GM18520 (cell line): ENCODE results near the gene TRMU.
"Not testable (repeated sequence)": the region's sequence is repeated elsewhere in the genome, so short reads cannot be mapped to it uniquely, and the experiment has no call there.

Experiments
- ATAC-seq: cut with Tn5 transposase; IDR thresholded peaks from one replicate; pipeline ENCODE4 v1.9.1; 2021; ENCODE audit not compliant: unreplicated experiment

The TRMU gene

DNA sequence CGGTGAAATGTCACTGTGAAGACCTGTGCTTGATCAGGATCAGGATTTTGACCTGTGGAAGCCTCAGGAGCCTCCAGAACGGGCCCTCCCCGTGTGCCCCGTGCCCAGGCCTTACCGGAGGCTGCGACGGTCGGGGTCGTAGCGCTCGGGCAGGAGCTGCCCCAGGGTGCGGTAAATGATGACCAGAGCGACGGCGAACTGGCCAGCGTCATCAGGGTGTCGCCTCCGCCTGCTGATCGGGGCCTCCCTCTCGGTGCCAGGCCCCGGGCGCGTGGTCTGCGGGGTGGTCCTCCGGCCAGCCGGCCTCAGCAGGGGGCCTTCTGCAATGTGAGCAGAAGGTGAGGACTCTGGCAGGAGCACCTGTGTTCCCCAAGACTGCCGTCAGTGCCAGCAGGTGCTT is 46.2 kb downstream of the TRMU start:
- ATAC-seq = no peak

- ATAC-seq = no peak
These were observed 47.0 kb downstream of the TRMU start for GRCh38 chr22:46382524-46382923.

- no peak for ATAC-seq
These were observed 50.8 kb downstream of the TRMU start for GRCh38 chr22:46386312-46386711.

- ATAC-seq = no peak
These were observed 52.2 kb downstream of the TRMU start for GRCh38 chr22:46387748-46388147.

DNA sequence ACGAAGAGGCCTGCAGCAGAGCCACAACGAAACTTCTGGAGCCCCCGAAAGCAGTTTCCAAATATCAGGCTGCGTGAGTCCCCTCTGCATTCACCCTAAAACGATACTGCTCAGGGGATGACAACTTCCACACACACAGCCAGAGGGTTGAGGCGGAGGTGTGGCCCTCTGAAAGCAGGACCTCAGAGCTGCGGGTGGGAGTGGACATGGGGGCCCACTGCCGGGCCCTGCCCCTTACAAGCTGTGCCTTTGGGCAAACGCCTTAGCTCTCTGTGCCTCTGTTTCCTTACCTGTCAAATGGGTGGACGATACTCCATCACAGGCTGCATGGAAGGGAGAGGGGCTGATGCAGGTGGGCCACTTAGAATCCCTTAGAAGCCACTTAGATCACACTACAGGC is 53.1 kb downstream of the TRMU start:
- no peak for ATAC-seq

DNA sequence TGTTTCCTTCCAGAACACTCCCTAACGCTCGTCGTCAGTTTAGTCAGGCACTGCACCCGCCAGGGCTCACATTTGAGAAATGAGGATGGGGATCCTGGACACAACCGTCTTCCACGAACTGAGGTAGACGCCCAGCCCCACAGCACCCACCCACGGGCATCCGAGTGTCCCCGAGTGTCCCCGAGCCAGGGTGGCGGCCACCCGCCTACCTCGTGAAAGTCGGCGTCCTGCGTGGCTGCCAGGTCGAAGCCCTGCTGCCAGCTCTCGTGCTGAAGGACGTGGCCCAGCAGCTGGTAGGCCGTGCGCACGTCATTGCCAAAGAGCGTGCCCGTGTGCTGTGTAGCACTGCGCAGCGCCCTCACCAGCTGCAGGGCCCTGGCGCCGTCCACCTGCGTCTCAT is 53.6 kb downstream of the TRMU start:
- ATAC-seq = no peak

- ATAC-seq = no peak
These were observed 54.7 kb downstream of the TRMU start for GRCh38 chr22:46390105-46390651.

GRCh38 chr22:46390652-46391301 is 55.3 kb downstream of the TRMU start:
- no peak for ATAC-seq

- ATAC-seq = no peak
These were observed 56.1 kb downstream of the TRMU start for GRCh38 chr22:46391486-46392136.

GRCh38 chr22:46392137-46392844 is 56.8 kb downstream of the TRMU start:
- ATAC-seq = no peak

GRCh38 chr22:46393873-46394272 is 58.4 kb downstream of the TRMU start:
- ATAC-seq = no peak

DNA sequence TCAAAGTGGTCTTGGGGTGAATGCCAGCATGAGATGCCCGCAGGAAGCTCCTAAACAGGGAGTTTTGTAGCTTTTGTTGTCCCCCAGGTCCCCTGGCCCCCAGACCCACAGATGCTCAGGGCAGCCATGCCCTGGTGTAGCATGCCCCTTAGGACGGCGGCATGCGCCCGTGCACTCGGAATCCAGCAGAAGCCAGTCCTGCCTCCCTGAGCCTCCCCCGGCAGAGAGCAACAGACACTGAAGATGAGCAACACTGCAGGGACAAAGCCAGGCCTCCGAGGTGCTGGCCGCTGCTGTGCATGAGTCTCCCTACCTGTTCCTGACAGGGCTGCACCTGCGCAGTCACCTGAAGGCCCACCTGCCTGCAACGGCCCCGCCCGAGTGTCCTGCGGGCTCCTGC is 59.1 kb downstream of the TRMU start:
- ATAC-seq = no peak

- ATAC-seq = no peak
These were observed 59.6 kb downstream of the TRMU start for GRCh38 chr22:46395145-46395544.

- ATAC-seq = not testable (repeated sequence)
These were observed 61.5 kb downstream of the TRMU start for GRCh38 chr22:46397049-46397448.

GRCh38 chr22:46397514-46397913 is 62.0 kb downstream of the TRMU start:
- ATAC-seq = no peak

- no peak for ATAC-seq
These were observed 62.4 kb downstream of the TRMU start for GRCh38 chr22:46397951-46398350.

- no peak for ATAC-seq
These were observed 63.9 kb downstream of the TRMU start for GRCh38 chr22:46399251-46400024.

DNA sequence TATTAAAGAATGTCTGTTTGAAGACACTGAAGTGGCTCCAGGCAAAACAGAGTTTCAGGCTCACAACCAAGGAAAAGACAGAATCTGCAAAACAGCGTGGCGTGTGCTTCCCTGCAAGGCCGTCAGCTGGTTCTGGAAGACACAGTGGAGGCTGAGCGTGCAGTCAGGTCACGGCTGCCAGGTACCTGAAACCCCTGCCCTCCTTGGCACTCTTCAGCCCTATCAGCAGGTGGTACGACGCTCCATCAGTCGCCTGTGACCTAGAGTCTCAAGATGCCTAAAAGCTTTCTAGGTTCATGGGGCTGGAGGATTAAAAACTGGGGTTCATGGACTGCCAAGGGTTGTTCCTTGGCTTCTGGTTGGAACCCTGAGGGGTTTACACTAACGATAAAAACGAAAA is 65.9 kb downstream of the TRMU start:
- ATAC-seq = no peak

- ATAC-seq = no peak
These were observed 67.0 kb downstream of the TRMU start for GRCh38 chr22:46402505-46402904.

DNA sequence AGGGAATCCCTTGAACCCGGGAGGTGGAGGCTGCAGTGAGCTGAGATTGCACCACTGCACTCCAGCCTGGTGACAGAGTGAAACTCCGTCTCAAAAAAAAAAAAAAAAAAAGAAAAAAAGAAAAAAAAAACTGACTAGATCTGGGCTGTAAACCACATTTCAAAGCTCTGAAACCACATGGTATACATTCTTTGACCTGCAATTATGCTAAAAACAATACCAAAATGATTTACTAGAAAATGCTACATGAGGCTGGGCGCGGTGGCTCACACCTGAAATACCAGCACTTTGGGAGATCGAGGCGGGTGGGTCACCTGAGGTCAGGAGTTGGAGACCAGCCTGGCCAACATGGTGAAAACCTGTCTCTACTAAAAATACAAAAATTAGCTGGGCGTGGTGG is 68.4 kb downstream of the TRMU start:
- ATAC-seq = not testable (repeated sequence)

- ATAC-seq = no peak
These were observed 70.4 kb downstream of the TRMU start for GRCh38 chr22:46405901-46406300.
